Endothelial cell of umbilical vein (primary cell): ENCODE data around the gene SLC25A45. TPM values are rescaled to one million over a fixed set of nuclear protein-coding genes. Genes with fewer than 3 reads are reported as not detected.

Source experiments
- BruUV-seq: library from RNA; stranded (reverse); fragments of 400-500 nt; replicated peaks from 2 replicates; lab custom pipeline; 2021; lab: Mats Ljungman, UMichigan
- CTCF ChIA-PET: fragments of 300-600, 350-600 bp; sonication (Branson Sonifier 250); formaldehyde crosslinking; loops from one replicate; lab custom pipeline; 2021; ENCODE audit warnings: antibody characterized with exemption, inconsistent platforms; lab: Charles Lee
- POLR2A ChIA-PET: fragments of 300-600, 350-600 bp; sonication (Branson Sonifier 250); formaldehyde crosslinking; loops from one replicate; lab custom pipeline; 2021; ENCODE audit warnings: antibody characterized with exemption, inconsistent platforms; lab: Charles Lee
- DNase-seq: peaks from one replicate; pipeline ENCODE4 v3.0.0-alpha.2; 2011; ENCODE audit warnings: low read depth, low spot score
- FAIRE-seq: peaks from 2 replicates; lab custom pipeline; 2011; peaks lifted over from hg19 to GRCh38; lab: Jason Lieb, UNC
- H2AFZ ChIP-seq: 2 replicates; pipeline ENCODE4 v1.6.0; 2012; ENCODE audit warnings: low read depth, low read length, control low read depth, inconsistent platforms
- H3K27ac ChIP-seq: 2 replicates; pipeline ENCODE4 v1.5.1; 2011; ENCODE audit warnings: low read depth, mild to moderate bottlenecking, control low read depth, low read length, moderate library complexity; ENCODE audit not compliant: insufficient read depth
- H3K27me3 ChIP-seq, 2 experiments: 2 replicates each; pipeline versions ENCODE4 v1.6.0 to v1.6.1; 2011; ENCODE audit warnings: low read length in 2 of 2, mixed read lengths in 1 of 2; ENCODE audit not compliant: control insufficient read depth in 2 of 2, insufficient read depth in 2 of 2
- H3K36me3 ChIP-seq, 2 experiments: 2 replicates in 1 of 2; 3 replicates in 1 of 2; pipeline ENCODE4 v1.5.1; 2011; ENCODE audit warnings: low read length in 2 of 2, mild to moderate bottlenecking in 1 of 2, moderate library complexity in 1 of 2; ENCODE audit not compliant: control insufficient read depth in 2 of 2, insufficient read depth in 2 of 2; ENCODE audit errors: extremely low read depth in 1 of 2
- H3K4me1 ChIP-seq: 3 replicates; pipeline ENCODE4 v1.5.1; 2011; ENCODE audit warnings: mild to moderate bottlenecking, low read length; ENCODE audit not compliant: control insufficient read depth, insufficient read depth; ENCODE audit errors: extremely low read depth
- H3K4me2 ChIP-seq: 2 replicates; pipeline ENCODE4 v1.6.1; 2011; ENCODE audit warnings: low read length, control low read depth, mixed read lengths; ENCODE audit not compliant: insufficient read depth
- H3K4me3 ChIP-seq, 3 experiments: fragments of 200-600 bp in 1 of 3; sonication (generic), shearing (Covaris generic) in 1 of 3; replicated peaks in 1 of 3; 2 replicates each; pipeline ENCODE4 v1.5.1; 2011 to 2016; ENCODE audit warnings: control low read depth in 3 of 3, low read length in 3 of 3, mild to moderate bottlenecking in 2 of 3, inconsistent platforms in 1 of 3, low read depth in 1 of 3, moderate library complexity in 1 of 3; ENCODE audit not compliant: insufficient read depth in 1 of 3
- H3K79me2 ChIP-seq: 2 replicates; pipeline ENCODE4 v1.6.0; 2012; ENCODE audit warnings: low read length, inconsistent platforms; ENCODE audit not compliant: control insufficient read depth, insufficient read depth
- H3K9ac ChIP-seq: replicated peaks from 2 replicates; pipeline ENCODE3; 2011; ENCODE audit warnings: low read length, control low read depth; ENCODE audit not compliant: insufficient read depth; ENCODE audit errors: extremely low read depth
- H3K9me1 ChIP-seq: replicated peaks from 3 replicates; pipeline ENCODE4 v1.6.0; 2011; ENCODE audit warnings: mild to moderate bottlenecking, low read length; ENCODE audit not compliant: control insufficient read depth, insufficient read depth; ENCODE audit errors: extremely low read depth
- H3K9me3 ChIP-seq: replicated peaks from 2 replicates; pipeline ENCODE4 v1.5.1; 2012; ENCODE audit warnings: low read length, inconsistent platforms; ENCODE audit not compliant: control insufficient read depth, insufficient read depth
- H4K20me1 ChIP-seq: replicated peaks from 2 replicates; pipeline ENCODE3; 2011; ENCODE audit warnings: mild to moderate bottlenecking, low read length; ENCODE audit not compliant: control insufficient read depth, insufficient read depth; ENCODE audit errors: extremely low read depth
- EZH2 ChIP-seq: IDR thresholded peaks from 2 replicates; pipeline ENCODE4 v1.6.1; 2012; ENCODE audit warnings: borderline replicate concordance, low read depth, mild to moderate bottlenecking, moderate library complexity, low read length, inconsistent platforms; ENCODE audit not compliant: severe bottlenecking
- FOS ChIP-seq: IDR thresholded peaks from 2 replicates; pipeline ENCODE4 v1.6.1; 2011; ENCODE audit warnings: mild to moderate bottlenecking, low read length, moderate library complexity, borderline replicate concordance; ENCODE audit not compliant: insufficient read depth
- POLR2AphosphoS5 ChIP-seq: IDR thresholded peaks from 2 replicates; pipeline ENCODE4 v1.6.1; 2012; ENCODE audit warnings: low read depth, mild to moderate bottlenecking, control low read depth, low read length, moderate library complexity; ENCODE audit not compliant: insufficient read depth
- dilution Hi-C: fragments of 300-500 bp; cut with MboI; formaldehyde crosslinking; loops from one replicate; pipeline ENCODE4 v1.15.0; 2019; ENCODE audit warnings: low sequenced_read_pairs; ENCODE audit not compliant: extremely low pct_ligation_motif_present
- intact Hi-C: fragments of 100-400 bp; cut with micrococcal nuclease; formaldehyde crosslinking; loops from one replicate; pipeline ENCODE4 v1.10.0; 2022
- polyA plus RNA-seq, 4 experiments: library from polyadenylated mRNA; depleted of rRNA in 3 of 4; stranded (reverse) in 3 of 4; unstranded in 1 of 4; fragments of >200 nt; gene quantifications; 2 replicates each; pipeline versions ENCODE4 v1.2.1 to v1.2.3, GENCODE V29; 2011 to 2012; ENCODE audit warnings: missing spikeins in 1 of 4
- total RNA-seq: library from RNA; stranded (reverse); gene quantifications from 2 replicates; pipeline ENCODE4 v1.2.3, GENCODE V29; 2021
- TF ChIP-seq, protein P1 (sequence below), 2 donors: IDR thresholded peaks; 1 replicate in 1 of 2; 2 replicates in 1 of 2; pipeline ENCODE4 v1.5.1; 2011; ENCODE audit warnings: low read length in 2 of 2, mild to moderate bottlenecking in 2 of 2, moderate library complexity in 2 of 2, control low read depth in 1 of 2, inconsistent platforms in 1 of 2, low read depth in 1 of 2; ENCODE audit not compliant: insufficient read depth in 1 of 2; ENCODE audit errors: extremely low read depth in 1 of 2
- TF ChIP-seq, protein P2 (sequence below): IDR thresholded peaks from 2 replicates; pipeline ENCODE4 v1.6.1; 2011; ENCODE audit not compliant: insufficient read depth, insufficient read length

Gene SLC25A45
- total and polyA plus RNA-seq, 2 donors (not counting 3 experiments of a cell fraction or from before 2014, with no cell fraction given), result 1.2 to 3.1 TPM

DNA sequence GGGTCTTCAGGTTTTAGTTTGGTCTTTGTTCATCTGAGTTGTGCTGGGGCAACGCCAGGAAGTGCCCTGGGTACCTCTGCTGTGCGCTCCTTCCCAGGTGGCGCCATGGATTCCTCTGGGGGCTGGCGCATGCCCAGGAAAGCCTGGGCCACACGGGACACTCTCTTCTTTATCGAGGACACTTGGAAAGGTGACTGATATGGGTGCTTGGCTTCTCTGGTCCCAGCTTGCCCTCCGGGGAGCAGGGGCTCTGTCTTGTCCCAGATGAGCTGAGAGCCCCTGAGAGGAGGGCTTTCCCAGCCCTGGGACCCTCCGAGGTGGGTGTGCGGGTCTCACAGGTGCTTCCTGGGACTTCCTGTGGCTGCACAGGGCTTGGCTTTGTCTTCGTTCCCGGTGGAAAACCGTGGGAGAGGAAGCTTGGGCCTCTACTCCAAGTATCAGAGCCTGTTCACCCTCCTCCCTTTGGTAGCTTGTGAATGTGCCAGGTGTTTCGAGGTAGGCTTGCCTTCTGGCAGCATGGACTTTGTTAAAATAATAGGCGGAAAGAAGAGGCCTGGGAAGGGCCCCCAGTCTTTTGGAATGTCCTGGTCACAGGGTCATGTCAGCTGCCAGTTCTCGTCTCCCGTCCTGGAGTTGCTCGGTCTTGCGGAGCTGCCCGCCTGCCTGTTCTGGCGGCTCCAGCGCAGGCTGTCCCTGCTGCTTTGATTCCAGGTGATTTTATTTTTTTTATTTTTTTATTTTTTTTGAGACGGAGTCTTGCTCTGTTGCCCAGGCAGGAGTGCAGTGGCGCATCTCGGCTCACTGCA, 30.0 kb upstream of the SLC25A45 start:
- FAIRE-seq (no peak), DNase-seq (no peak)
- TF ChIP-seq FOS (no peak), EZH2 (no peak), POLR2AphosphoS5 (no peak)
- TF ChIP-seq, protein P1, sequence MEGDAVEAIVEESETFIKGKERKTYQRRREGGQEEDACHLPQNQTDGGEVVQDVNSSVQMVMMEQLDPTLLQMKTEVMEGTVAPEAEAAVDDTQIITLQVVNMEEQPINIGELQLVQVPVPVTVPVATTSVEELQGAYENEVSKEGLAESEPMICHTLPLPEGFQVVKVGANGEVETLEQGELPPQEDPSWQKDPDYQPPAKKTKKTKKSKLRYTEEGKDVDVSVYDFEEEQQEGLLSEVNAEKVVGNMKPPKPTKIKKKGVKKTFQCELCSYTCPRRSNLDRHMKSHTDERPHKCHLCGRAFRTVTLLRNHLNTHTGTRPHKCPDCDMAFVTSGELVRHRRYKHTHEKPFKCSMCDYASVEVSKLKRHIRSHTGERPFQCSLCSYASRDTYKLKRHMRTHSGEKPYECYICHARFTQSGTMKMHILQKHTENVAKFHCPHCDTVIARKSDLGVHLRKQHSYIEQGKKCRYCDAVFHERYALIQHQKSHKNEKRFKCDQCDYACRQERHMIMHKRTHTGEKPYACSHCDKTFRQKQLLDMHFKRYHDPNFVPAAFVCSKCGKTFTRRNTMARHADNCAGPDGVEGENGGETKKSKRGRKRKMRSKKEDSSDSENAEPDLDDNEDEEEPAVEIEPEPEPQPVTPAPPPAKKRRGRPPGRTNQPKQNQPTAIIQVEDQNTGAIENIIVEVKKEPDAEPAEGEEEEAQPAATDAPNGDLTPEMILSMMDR (IDR thresholded peaks at IDR 0.05; ENCODE audit: extremely low read depth in 1 of 2, insufficient read depth in 1 of 2, low read depth in 1 of 2, low read length in 2 of 2), result no peak
- TF ChIP-seq, protein P2, sequence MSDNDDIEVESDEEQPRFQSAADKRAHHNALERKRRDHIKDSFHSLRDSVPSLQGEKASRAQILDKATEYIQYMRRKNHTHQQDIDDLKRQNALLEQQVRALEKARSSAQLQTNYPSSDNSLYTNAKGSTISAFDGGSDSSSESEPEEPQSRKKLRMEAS, result no peak
- POLR2A ChIA-PET, result no interaction called here
- no peaks in the 10 kb centered on the region for H3K27me3 ChIP-seq
- H3K4me2 ChIP-seq, result no peak overlapping the region
- no TSS peak for BruUV-seq
- H2AFZ ChIP-seq, result no peak overlapping the region
- H3K4me1 ChIP-seq, result peaks cover 15% of the 10 kb centered on the region
- intact Hi-C loops, result loop anchor here (10.0 kb wide), 1 partner anchor 48 kb away; no protein-coding TSS in a partner anchor
- H3K9me1 ChIP-seq, result no peaks in the 10 kb centered on the region
- H3K36me3 ChIP-seq, result peaks cover 6 to 29% of the 10 kb centered on the region in 2 experiments
- no peak overlapping the region for H3K4me3 ChIP-seq
- CTCF ChIA-PET, result interaction anchor here (1.3 to 1.6 kb wide), 2 partner anchors 30 to 98 kb away, joined by 3 to 6 read pairs; partner anchors contain the start of gene SLC25A45
- H3K9me3 ChIP-seq, result no peaks in the 10 kb centered on the region
- H3K79me2 ChIP-seq, result peaks cover 11% of the 10 kb centered on the region
- no peak overlapping the region for H3K27ac ChIP-seq
- no peaks in the 10 kb centered on the region for H4K20me1 ChIP-seq
- dilution Hi-C loops, result no loop called here
- no peak overlapping the region for H3K9ac ChIP-seq
